GM13976 (cell line): ENCODE results near the gene OR8G5.

Experiments used
- DNase-seq: peaks from one replicate; pipeline ENCODE4 v3.0.0; 2012; ENCODE audit warnings: low spot score
- CTCF ChIP-seq: IDR thresholded peaks from 2 replicates; pipeline ENCODE4 v1.5.1; 2012; ENCODE audit warnings: borderline replicate concordance, mild to moderate bottlenecking; ENCODE audit not compliant: insufficient read depth; ENCODE audit errors: extremely low read depth, missing control alignments, control extremely low read depth
- in situ Hi-C: fragments of 300-500 bp; cut with MboI; formaldehyde crosslinking; loops from one replicate; pipeline ENCODE4 v1.12.0; 2022; ENCODE audit warnings: low sequenced_read_pairs, mixed read lengths, inconsistent platforms; ENCODE audit not compliant: unreplicated experiment

OR8G5 gene

GRCh38 chr11:124256076-124256475 is at the start of gene OR8G5:
TSS of gene OR8G5 (plus strand) at chr11:124256376. CDS start at chr11:124264932, 8,556 bp downstream.
- no peak for DNase-seq
- TF ChIP-seq CTCF: no peak
- in situ Hi-C loops: no loop called here

- TF ChIP-seq CTCF: no peak
- DNase-seq: no peak
- in situ Hi-C loops: no loop called here
Measured at GRCh38 chr11:124207102-124207792, 48.9 kb upstream of the OR8G5 start.

- no peak for DNase-seq
- in situ Hi-C loops: no loop called here
Measured at GRCh38 chr11:124209824-124210357, 46.3 kb upstream of the OR8G5 start.

GRCh38 chr11:124210421-124210820 is 45.8 kb upstream of the OR8G5 start:
- DNase-seq: no peak
- no peak for TF ChIP-seq CTCF
- in situ Hi-C loops: no loop called here

More at GRCh38 chr11:124209824-124210357, 46.3 kb upstream of the OR8G5 start:
- no peak for TF ChIP-seq CTCF

- TF ChIP-seq CTCF: no peak
- in situ Hi-C loops: no loop called here
Measured at GRCh38 chr11:124211321-124211720, 44.9 kb upstream of the OR8G5 start.

GRCh38 chr11:124214027-124214426 is 42.1 kb upstream of the OR8G5 start:
- no peak for TF ChIP-seq CTCF
- no peak for DNase-seq
- in situ Hi-C loops: no loop called here

More at GRCh38 chr11:124211321-124211720, 44.9 kb upstream of the OR8G5 start:
- no peak for DNase-seq

GRCh38 chr11:124219126-124219525 is 37.0 kb upstream of the OR8G5 start:
- in situ Hi-C loops: no loop called here
- no peak for DNase-seq
- no peak for TF ChIP-seq CTCF
